Measurements from ENCODE around the gene KIAA1217. TPM values are rescaled to one million over a fixed set of nuclear protein-coding genes. Genes with fewer than 3 reads are reported as not detected.

KIAA1217 gene
- total and polyA plus RNA-seq, 2 of the 8 experiments (the other 6 are each of a cell fraction or from before 2014, with no cell fraction given): 4.5 to 15.6 TPM

GRCh38 chr10:24277771-24278170, 68.8 kb downstream of the KIAA1217 start (continued):
- TF ChIP-seq CTBP2 (IDR thresholded peaks at IDR 0.05; ENCODE audit: borderline replicate concordance, insufficient read depth, insufficient read length, low read length) (no peak), SIX5 (IDR thresholded peaks at IDR 0.05; ENCODE audit: low read depth, low read length) (no peak), BRCA1 (IDR thresholded peaks at IDR 0.05; ENCODE audit: low read depth, low read length) (no peak), BCL11A (IDR thresholded peaks at IDR 0.05; ENCODE audit: low read depth in 2 of 2, low read length in 2 of 2) (no peak), GTF2F1 (IDR thresholded peaks at IDR 0.05; ENCODE audit: borderline replicate concordance, low read depth, low read length) (no peak), ZNF274 (IDR thresholded peaks at IDR 0.05; ENCODE audit: borderline replicate concordance, extremely low read depth, low read length) (no peak), CREB1 (IDR thresholded peaks at IDR 0.05) (no peak)

Data from H1 (cell line).